Measurements from ENCODE around the gene CSPG4.
"Not testable (repeated sequence)": the region's sequence is repeated elsewhere in the genome, so short reads cannot be mapped to it uniquely, and the experiment has no call there.

CSPG4 gene

GRCh38 chr15:75646112-75646943, 66.3 kb downstream of the CSPG4 start:
- DNase-seq: no peak

- DNase-seq: no peak
Measured at GRCh38 chr15:75644376-75644775, 68.3 kb downstream of the CSPG4 start.

GRCh38 chr15:75641603-75642002, 71.0 kb downstream of the CSPG4 start:
- no peak for DNase-seq

- no peak for DNase-seq
Measured at GRCh38 chr15:75641179-75641503, 71.5 kb downstream of the CSPG4 start.

GRCh38 chr15:75640483-75641178, 72.0 kb downstream of the CSPG4 start:
- DNase-seq: no peak

- peak; percentile 82 for DNase-seq
Measured at GRCh38 chr15:75639709-75640482, 72.8 kb downstream of the CSPG4 start, which contains the start of gene IMP3. TSS of gene IMP3 (minus strand) at chr15:75640224. CDS start at chr15:75640168, 56 bp downstream.

- DNase-seq: no peak
Measured at GRCh38 chr15:75639191-75639708, 73.4 kb downstream of the CSPG4 start.

- DNase-seq: no peak
Measured at GRCh38 chr15:75637245-75638009, 75.2 kb downstream of the CSPG4 start.

- DNase-seq: no peak
Measured at GRCh38 chr15:75636026-75636425, 76.6 kb downstream of the CSPG4 start.

- DNase-seq: not testable (repeated sequence)
Measured at GRCh38 chr15:75633922-75634321, 78.7 kb downstream of the CSPG4 start.

GRCh38 chr15:75631935-75632334, 80.7 kb downstream of the CSPG4 start:
- DNase-seq: no peak

- DNase-seq: peak; percentile 39
Measured at GRCh38 chr15:75625542-75626347, 86.9 kb downstream of the CSPG4 start, which contains the start of gene SNUPN. TSS of gene SNUPN (minus strand) at chr15:75625725. CDS start at chr15:75621051, 4,674 bp downstream.

Measured in NCI-H187 treated with DMSO at 0.1 percent for 48 hours (cell line).